ENCODE data around the gene TBXAS1.

DNA sequence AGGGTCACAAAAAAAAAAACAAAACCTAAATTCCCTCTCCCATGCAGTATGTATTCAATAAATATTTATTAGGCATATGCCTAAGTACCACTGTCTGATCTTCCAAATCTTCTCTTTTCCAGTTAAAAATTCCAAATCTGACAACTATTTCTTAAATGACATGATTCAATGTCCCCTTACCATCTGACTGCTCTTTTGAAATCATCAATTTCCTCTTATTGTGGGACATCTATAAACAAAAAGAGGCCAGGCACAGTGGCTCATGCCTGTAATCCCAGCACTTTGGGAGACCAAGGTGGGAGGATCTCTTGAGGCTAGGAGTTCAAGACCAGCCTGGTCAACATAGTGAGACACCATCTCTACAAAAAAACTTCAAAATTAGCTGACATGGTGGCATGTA lies 103.5 kb downstream of the TBXAS1 start:
- TF ChIP-seq, protein P1, sequence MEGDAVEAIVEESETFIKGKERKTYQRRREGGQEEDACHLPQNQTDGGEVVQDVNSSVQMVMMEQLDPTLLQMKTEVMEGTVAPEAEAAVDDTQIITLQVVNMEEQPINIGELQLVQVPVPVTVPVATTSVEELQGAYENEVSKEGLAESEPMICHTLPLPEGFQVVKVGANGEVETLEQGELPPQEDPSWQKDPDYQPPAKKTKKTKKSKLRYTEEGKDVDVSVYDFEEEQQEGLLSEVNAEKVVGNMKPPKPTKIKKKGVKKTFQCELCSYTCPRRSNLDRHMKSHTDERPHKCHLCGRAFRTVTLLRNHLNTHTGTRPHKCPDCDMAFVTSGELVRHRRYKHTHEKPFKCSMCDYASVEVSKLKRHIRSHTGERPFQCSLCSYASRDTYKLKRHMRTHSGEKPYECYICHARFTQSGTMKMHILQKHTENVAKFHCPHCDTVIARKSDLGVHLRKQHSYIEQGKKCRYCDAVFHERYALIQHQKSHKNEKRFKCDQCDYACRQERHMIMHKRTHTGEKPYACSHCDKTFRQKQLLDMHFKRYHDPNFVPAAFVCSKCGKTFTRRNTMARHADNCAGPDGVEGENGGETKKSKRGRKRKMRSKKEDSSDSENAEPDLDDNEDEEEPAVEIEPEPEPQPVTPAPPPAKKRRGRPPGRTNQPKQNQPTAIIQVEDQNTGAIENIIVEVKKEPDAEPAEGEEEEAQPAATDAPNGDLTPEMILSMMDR (IDR thresholded peaks at IDR 0.05; ENCODE audit: low read depth, low read length, poor library complexity, severe bottlenecking), result no peak
- TF ChIP-seq EZH2phosphoT487 (IDR thresholded peaks at IDR 0.05; ENCODE audit: borderline replicate concordance, low read length), result no peak

Data from DOHH2 (cell line).